DND-41 (cell line): Measurements from ENCODE around the gene TDP2.

Experiments used
- EZH2 ChIP-seq: IDR thresholded peaks from 3 replicates; pipeline ENCODE4 v1.6.1; 2012; ENCODE audit warnings: borderline replicate concordance, low read depth, mild to moderate bottlenecking, moderate library complexity, low read length, inconsistent platforms; ENCODE audit not compliant: severe bottlenecking
- TF ChIP-seq, protein P1 (sequence below): IDR thresholded peaks from 2 replicates; pipeline ENCODE4 v1.5.1; 2012; ENCODE audit warnings: borderline replicate concordance, low read length, moderate library complexity, mild to moderate bottlenecking; ENCODE audit not compliant: poor library complexity, severe bottlenecking; ENCODE audit errors: extremely low read depth

DNA sequence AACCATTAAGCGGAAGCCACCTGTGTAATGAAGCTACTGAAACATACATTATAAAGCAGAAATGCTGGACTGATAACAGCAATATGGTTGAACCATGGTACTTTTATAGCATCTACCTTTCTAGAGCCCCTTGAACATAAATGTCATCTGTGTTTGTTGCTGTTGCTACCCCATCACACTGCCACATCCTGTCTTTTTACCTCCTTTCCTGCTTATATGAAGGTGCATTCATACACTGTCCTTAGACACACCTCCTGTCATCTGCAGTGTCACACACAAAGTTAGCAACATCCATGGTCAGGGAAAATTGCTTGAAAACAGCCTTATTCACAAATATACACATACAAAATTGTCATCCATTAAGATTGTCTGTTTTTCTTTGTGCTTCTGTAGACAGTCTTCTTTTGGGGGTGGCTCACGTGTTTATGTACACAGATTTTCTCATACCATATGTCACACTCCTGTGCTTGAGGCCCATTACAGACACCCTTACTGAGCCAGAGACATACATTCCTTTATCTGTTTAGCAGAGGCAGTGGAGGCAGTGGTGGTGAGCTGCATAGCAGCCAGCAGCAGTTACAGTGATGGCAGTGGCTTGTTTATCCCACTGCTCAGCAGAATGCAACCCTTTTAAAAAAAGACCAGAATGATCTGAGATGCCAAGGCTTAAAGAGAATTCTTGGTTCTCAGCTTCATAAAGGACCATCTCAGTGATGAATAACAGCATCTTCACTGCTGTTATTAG, 26.3 kb upstream of the TDP2 start:
- no peak for TF ChIP-seq EZH2
- TF ChIP-seq, protein P1, sequence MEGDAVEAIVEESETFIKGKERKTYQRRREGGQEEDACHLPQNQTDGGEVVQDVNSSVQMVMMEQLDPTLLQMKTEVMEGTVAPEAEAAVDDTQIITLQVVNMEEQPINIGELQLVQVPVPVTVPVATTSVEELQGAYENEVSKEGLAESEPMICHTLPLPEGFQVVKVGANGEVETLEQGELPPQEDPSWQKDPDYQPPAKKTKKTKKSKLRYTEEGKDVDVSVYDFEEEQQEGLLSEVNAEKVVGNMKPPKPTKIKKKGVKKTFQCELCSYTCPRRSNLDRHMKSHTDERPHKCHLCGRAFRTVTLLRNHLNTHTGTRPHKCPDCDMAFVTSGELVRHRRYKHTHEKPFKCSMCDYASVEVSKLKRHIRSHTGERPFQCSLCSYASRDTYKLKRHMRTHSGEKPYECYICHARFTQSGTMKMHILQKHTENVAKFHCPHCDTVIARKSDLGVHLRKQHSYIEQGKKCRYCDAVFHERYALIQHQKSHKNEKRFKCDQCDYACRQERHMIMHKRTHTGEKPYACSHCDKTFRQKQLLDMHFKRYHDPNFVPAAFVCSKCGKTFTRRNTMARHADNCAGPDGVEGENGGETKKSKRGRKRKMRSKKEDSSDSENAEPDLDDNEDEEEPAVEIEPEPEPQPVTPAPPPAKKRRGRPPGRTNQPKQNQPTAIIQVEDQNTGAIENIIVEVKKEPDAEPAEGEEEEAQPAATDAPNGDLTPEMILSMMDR, result no peak
